HG02884 (cell line): Measurements from ENCODE around the gene TPPP.

Source experiments
- ATAC-seq: cut with Tn5 transposase; IDR thresholded peaks from one replicate; pipeline ENCODE4 v1.9.1; 2021; ENCODE audit warnings: mild to moderate bottlenecking, moderate library complexity; ENCODE audit not compliant: unreplicated experiment

The TPPP gene

GRCh38 chr5:666816-667498, 26.2 kb downstream of the TPPP start:
- ATAC-seq, result no peak

GRCh38 chr5:665956-666711, 27.0 kb downstream of the TPPP start:
- ATAC-seq, result no peak

- no peak for ATAC-seq
These were observed 27.6 kb downstream of the TPPP start for GRCh38 chr5:665541-665955.

- no peak for ATAC-seq
These were observed 28.2 kb downstream of the TPPP start for GRCh38 chr5:664994-665360.

- no peak for ATAC-seq
These were observed 28.7 kb downstream of the TPPP start for GRCh38 chr5:664343-664993.

- ATAC-seq, result no peak
These were observed 29.5 kb downstream of the TPPP start for GRCh38 chr5:663436-664342.

- ATAC-seq, result no peak
These were observed 30.3 kb downstream of the TPPP start for GRCh38 chr5:662751-663435.

- no peak for ATAC-seq
These were observed 31.0 kb downstream of the TPPP start for GRCh38 chr5:661891-662750.

GRCh38 chr5:660491-661030, 32.6 kb downstream of the TPPP start:
- ATAC-seq, result no peak

- ATAC-seq, result no peak
These were observed 33.5 kb downstream of the TPPP start for GRCh38 chr5:659496-660263.

GRCh38 chr5:658103-658502, 35.0 kb downstream of the TPPP start:
- ATAC-seq, result no peak

GRCh38 chr5:657570-657969, 35.6 kb downstream of the TPPP start:
- no peak for ATAC-seq

- no peak for ATAC-seq
These were observed 37.7 kb downstream of the TPPP start for GRCh38 chr5:655406-655805.

GRCh38 chr5:654071-654778, 38.9 kb downstream of the TPPP start:
- no peak for ATAC-seq

- ATAC-seq, result no peak
These were observed 40.3 kb downstream of the TPPP start for GRCh38 chr5:652773-653350.

- no peak for ATAC-seq
These were observed 41.1 kb downstream of the TPPP start for GRCh38 chr5:652023-652515.

- ATAC-seq, result no peak
These were observed 41.7 kb downstream of the TPPP start for GRCh38 chr5:651296-652022.
